GM19468 (cell line): ENCODE data around the gene ACP4.
"Not testable (repeated sequence)": the region's sequence is repeated elsewhere in the genome, so short reads cannot be mapped to it uniquely, and the experiment has no call there.

Experiments used
- ATAC-seq: cut with Tn5 transposase; IDR thresholded peaks from one replicate; pipeline ENCODE4 v1.9.1; 2021; ENCODE audit warnings: mild to moderate bottlenecking, moderate library complexity, moderate number of reproducible peaks; ENCODE audit not compliant: unreplicated experiment; ENCODE audit errors: extremely low read depth

Gene ACP4

DNA sequence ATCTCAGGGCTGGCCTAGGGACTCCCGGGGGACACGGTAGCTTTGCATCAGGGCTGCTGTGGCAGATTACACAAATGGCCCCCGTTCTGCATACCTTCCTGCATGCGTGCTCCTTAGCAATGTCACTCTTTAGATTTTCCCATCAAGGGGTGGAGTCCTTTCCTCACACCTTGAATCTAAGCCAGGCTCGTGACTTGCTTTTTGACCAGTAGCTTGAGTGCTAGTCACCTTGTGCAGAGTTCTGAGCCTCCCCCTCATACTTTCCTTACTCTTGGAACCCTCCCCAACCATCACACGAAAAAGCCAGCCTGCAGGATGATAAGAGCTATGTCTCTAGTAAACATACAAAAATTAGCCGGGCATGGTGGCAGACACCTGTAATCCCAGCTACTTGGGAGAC, 16.8 kb upstream of the ACP4 start:
- not testable (repeated sequence) for ATAC-seq

DNA sequence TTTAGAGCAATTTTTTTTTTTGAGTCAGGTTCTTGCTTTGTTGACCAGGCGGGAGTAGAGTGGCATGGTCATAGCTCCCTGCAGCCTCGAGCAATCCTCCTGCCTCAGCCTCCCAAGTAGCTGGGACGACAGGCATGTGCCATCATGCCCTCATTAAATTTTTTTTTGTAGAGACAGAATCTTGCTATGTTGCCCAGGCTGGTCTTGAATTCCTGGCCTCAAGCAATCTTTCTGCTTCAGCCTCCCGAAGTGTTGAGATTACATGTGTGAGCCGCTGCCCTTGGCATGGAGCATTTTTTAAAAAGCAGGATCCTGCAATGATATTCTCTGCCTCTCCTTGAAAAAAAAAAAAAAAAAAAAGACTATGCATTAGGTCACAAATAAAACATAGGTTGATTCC, 14.1 kb upstream of the ACP4 start:
- no peak for ATAC-seq

DNA sequence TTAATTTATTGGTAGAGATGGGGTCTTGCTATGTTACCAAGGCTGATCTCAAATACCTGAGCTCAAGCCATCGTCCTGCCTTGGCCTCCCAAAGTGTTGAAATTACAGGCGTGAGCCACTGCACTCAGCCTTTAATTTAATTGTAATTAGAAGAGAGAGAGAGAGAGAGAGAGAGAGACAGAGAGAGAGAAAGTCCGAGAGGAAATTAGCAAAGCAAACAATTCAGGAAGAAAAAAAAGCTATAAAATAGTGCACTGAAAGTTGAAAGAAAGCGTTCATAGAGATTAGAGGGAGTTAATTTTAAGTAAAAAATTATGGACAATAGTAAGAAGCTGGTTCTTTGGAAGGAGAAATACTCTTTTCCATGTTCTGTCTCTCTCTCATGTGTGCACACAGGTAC, 13.0 kb upstream of the ACP4 start:
- ATAC-seq: no peak

DNA sequence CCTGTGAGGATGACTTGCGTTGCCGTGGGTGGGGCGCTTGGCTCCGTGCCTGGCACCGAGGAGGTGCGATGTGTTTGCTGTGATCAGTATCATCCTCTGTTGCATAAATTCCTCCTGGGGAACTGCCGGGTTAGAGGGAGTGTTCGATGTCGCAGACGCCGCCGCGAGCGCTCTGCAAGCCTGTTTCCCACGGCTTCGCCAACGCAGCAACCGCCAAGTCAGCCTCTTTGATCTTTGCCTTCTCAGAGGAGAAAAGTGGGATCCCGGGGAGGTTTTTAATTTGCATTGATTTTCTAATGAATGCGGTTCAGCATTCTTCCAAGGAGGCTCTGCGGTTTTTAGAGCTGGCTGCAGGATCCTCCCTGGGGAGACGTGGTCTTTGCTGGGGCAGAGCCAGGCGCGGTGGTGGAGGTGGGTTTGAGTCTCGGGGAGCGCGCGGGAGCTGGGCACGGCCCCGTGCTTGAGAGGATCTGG, 12.3 kb upstream of the ACP4 start:
- no peak for ATAC-seq

DNA sequence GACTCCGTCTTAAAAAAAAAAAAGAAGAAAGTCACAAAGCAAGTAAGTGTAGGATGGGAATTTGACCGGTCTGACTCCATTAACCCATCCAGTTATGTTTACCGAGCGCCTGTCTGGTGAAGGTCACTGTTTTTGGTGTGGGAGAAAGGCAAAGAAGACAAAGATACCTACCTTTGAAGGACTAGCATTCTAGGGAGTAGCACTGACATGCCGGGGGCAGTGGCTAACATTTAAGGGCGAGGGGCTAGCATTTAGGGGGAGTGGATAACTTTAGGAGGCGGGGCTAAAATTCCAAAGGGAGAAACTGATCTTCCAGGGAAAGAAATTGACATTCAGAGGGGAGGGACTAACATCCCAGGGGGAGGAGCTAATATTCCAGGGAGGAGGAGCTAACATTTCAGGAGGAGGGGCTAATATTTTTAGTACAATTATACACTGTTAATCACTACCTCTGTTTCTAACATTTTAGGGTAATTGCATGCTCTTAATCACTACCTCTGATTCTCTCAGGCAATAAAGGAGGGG, 11.2 kb upstream of the ACP4 start:
- ATAC-seq: no peak

DNA sequence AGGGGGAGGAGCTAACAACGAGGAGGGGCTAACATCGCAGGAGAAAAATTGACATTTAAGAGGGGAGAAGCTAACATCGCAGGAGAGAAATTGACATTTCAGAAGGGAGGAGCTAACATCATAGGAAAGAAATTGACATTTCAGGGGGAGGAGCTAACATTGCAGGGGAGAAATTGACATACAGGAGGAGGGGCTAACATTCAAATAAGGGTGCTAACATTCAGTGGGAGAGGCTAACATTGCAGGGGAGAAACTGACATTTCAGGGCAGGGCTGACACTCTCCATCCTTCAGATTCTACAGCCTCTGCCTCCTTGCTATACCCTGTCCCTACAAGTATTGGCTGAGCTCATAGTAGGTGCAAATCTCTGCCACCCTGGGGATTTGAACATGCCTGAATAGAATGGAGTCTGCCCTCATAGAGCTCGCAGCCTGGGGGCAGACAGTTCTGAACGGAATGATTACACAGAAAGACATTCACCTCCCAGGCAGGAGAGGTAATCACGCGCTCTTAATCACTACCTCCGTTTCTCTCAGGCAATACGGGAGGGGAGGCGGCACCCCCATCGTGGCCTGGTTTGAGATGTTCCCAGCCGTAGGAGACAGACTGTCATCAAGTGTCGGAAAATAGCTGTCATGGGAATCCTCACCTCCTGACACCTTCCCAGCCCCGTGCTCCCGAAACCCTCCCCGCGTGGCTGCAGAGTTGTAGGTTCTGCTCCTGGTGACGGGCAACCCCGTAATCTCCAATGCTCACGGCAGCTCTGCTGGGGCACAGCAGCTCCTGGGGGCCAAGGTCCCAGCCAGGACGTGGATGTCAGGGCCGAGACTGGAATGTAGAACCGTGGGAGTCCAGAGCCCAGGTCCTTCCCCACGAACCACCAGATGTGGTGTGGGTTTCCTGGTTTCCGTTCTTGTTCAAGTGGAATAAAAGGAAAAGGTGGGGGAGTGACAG, 10.4 kb upstream of the ACP4 start:
- no peak for ATAC-seq

DNA sequence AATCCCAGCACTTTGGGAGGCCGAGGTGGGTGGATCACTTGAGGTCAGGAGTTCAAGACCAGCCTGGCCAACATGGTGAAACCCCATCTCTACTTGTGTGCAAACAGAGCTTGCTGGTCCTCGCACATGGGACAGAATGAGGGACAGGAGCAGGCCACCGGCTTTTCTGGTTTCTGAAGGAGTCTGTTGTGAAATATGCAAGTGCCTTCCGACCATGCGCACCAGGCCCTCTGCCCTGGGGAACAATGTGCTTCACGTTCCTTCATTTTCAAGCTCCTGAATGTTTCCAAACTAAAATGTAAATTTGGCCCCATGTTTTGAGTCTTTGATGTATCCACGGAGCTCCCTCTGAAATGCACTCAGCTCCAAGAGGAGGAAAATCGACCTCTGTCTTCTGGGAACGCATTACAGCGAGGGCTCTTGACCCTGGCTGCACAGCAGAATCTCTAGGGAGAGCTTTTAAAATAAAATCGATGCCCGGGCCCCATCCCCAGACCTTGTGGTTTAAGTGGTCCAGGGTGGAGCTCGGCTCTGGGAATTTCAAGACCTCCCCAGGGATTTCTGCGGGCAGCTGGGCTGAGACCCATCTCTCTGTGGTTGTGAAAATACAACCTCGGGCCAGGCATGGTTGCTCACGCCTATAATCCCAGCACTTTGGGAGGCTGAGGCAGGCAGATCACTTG, 9.3 kb upstream of the ACP4 start:
- no peak for ATAC-seq

DNA sequence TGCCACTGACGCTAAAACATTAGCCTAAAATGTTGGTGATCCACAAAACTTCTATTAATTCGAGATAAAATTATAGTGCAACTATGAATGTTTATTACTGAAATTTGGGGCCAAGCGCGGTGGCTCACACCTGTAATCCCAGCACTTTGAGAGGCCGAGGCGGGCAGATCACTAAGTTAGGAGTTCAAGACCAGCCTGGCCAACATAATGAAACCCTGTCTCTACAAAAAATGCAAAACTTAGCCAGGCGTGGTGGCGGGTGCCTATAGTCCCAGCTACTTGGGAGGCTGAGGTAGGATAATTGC, 6.4 kb upstream of the ACP4 start:
- not testable (repeated sequence) for ATAC-seq

DNA sequence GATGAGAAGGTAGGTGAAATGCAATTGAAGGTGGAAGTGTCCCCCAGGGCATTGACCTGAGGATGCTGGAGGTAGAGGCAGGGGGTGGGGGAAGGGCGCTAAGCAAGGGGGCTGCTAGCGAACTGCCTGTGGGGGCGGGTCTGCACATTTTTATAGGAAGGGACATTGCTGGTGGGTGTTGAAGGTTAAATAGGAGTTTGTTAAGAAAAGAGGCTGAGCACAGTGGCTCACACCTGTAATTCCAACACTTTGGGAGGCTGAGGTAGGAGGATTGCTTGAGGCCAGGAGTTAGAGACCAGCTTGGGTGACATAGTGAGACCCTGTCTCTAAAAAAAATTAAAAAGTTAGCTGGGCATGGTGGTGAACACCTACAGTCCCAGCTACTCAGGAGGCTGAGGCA, 5.5 kb upstream of the ACP4 start:
- no peak for ATAC-seq

DNA sequence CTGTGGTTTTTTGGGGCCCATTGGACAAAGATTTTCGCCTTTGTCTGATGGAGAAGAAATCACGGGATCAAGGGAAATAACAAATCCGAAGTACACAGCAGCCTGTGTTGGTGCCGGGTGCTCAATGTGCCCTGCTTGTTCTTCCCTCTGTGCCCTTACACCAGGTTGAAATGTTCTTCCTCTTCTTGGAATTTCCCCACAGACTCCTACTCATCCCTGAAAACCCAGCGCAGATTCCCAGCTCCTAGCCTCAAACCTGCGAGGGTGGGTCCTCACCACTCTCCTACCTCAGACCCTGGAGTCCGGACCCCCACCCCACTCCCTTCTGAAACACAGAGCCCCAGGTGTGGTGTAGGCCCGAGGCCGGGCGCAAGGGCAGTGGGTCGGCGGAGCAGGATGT, 4.9 kb upstream of the ACP4 start:
- no peak for ATAC-seq

DNA sequence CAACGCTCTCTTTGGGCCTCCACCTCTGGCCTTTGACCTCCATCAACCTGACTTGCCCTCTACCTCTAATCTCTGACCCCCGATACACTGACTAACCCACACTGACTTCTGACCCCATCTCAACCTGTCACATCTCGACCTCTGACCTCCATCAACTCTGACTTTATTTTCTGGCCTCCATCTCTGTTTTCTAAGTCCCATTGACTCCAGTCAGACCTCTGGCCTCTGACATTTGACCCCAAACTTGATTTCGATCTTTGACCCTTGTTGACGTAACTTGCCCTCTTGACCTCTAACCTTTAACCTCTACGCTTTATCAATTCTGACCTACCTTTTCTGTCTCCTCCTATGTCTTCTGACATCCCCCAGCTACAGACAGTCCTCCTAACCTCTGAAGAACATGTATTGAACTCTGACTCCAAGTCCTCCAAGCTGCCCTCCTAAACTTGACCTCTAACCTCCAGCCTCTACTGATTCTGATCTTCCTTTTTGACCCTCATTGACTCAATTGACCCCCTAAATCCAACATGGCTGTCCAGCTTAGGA, 780 bp downstream of the ACP4 start:
- ATAC-seq: no peak

DNA sequence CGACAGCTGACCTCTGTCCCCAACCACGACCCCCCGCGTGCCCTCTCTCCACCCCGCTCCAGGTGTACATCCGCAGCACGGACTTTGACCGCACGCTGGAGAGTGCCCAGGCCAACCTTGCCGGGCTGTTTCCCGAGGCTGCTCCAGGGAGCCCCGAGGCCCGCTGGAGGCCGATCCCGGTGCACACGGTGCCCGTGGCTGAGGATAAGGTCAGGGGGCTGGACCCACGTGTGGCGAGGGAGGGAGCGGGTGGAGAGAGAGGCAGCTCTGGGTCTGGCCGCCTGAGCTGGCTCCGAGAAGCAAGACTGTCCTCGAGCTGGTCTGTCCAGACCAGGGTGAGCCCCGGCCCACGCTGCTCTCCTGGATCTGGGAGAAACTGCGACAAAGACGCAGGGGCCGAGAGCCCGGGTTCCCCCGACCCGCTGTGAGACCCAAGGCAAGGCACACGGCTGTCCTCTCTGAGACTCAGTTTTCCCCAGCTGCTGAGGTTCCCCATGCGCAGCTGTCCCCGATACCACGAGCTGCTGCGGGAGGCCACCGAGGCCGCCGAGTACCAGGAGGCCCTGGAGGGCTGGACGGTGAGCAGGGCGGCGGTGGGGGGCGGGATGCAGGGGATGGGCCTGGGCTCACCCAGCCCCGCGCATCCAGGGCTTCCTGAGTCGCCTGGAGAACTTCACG, 1.5 kb downstream of the ACP4 start:
- ATAC-seq: no peak

DNA sequence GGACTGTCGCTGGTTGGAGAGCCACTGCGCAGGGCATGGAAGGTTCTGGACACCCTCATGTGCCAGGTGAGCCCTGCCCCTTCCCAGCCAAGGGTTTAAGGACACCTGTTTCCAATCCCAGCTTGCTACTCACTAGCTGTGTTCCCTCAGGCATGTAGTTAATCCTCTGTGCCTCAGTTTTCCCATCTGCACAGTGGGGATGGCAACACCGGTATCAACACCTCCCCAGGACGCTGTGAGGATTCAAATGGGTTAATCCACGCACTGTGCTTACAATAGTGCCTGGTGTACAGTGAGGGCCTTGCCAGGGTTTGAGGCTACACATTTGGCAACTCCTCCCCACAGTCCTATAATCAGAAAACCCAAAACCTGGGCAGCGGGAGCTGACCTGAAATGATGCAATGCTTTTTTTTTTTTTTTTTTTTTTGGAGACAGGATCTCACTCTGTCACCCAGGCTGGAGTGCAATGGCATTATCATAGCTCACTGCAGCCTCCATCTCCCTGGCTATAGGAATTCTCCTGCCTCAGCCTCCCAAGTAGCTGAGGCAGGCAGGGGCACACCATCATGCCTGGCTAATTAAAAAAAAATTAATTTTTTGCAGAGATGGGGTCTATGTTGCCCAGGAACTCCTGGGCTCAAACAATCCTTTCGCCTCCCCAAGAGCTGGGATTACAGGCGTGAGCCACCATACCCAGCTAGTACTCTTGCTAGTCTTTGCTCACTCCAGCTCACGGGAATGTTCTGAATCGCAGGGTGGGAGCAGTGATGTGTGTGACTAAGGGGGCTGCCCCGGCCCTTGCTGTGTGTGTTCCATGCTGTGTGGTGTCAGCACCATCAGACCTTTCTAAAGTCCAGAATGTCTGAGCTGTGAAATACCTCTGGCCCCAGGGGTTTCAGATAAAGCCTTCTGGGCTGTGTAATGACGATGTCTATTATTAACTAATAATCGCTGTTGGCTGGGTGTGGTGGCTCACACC, 2.3 kb downstream of the ACP4 start:
- no peak for ATAC-seq

DNA sequence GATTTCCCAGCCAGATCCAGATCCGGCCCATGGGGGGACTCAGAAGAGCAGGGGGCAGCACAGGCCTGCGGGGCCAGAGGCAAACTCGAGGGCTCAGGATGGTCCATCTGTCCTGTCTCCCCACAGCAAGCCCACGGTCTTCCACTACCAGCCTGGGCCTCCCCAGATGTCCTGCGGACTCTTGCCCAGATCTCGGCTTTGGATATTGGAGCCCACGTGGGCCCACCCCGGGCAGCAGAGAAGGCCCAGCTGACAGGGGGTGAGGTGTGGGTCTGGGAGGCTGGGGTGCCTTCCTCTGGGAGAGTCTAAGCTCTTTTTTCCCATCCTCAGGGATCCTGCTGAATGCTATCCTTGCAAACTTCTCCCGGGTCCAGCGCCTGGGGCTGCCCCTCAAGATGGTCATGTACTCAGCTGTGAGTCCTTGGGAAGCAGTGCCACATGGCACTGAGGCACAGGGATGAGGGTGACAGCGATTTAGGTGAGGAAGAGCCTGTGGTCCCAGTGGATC, 3.4 kb downstream of the ACP4 start:
- ATAC-seq: no peak

DNA sequence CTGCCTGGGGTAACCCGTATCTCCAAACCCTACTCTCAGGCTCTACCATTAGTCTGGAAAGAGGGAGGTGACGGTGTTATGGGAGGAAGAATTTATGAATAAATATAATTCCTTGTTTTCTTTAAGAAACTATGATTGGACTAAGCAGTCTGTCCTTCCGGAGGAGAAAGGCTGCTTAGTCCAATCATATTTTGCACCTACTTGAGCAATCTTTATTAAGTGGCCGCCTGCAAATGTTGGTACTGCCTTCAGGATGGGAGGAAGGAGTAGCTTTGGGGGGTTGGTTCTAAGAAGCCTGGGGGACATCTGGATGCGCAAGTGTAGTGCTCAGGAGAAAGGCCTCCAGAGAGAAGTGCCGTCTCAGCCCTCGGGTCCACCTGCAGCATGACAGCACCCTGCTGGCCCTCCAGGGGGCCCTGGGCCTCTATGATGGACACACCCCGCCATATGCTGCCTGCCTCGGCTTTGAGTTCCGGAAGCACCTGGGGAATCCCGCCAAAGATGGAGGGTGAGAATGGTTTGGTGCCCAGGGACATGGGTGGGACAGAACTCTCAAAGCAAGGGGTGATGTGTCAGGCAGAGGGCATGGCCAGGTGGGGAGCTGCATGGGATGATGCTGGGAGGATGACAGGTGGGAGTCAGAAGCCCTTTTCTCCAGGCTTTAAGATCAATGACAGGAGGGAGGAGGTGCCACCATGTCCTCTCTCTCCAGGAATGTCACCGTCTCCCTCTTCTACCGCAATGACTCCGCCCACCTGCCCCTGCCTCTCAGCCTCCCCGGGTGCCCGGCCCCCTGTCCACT, 4.1 kb downstream of the ACP4 start:
- ATAC-seq: no peak

DNA sequence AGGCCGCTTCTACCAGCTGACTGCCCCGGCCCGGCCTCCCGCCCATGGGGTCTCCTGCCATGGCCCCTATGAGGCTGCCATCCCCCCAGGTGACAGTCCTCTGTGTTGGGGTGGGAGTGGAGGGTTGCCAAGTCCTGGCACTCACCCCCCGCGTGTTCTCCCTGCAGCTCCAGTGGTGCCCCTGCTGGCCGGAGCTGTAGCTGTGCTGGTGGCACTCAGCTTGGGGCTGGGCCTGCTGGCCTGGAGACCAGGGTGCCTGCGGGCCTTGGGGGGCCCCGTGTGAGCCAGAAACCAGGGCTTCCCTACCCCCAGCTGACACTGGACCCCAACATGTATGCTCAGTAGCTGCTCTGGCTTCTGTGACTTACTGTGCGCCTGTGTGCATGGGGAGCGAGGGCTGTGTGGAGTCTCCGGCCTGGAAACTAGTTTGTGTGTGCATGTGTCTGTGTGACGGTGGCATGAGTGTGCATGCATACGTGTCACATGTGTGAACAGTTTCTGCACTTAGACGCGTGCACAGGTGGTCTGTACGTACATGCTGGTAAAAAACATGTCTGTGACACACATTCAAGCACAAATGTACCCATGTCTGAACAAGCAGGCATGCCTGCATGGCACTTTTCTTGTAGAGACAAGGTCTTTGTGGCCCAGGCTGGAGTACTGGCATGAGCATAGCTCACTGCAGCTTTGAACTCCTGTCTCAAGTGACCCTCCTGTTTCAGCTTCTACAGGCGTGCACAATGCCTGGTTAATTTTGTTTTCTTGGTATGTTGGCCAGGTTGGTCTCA, 4.9 kb downstream of the ACP4 start:
- no peak for ATAC-seq

DNA sequence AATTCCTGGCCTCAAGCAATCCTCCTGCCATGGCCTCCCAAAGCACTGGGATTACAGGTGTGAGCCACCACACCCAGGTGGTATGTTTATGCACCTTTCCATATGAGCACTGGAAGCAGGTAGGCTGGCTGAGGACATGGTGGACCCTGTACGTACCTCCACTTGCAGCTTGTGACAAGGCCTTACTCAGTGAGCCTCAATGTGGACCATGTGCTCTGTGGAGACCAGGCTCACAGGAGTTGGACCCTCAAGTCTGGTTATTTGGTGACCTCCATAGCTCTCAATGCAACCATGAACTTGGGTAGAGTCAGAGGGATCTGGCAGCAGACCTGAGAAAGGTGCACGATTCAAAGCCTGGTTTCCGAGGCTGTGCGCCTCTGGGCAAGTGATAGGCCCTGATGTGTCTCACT, 5.5 kb downstream of the ACP4 start:
- no peak for ATAC-seq
